C4-2B (cell line): ENCODE measurements around the gene OR2T35.
"Not testable (repeated sequence)": the region's sequence is repeated elsewhere in the genome, so short reads cannot be mapped to it uniquely, and the experiment has no call there.

Source experiments
- H3K27ac ChIP-seq: fragments of 450-650 bp; 2 replicates; pipeline ENCODE4 v1.5.1; 2017
- CTCF ChIP-seq: fragments of 450-650 bp; conservative IDR thresholded peaks from 2 replicates; pipeline ENCODE4 v1.5.1; 2017; ENCODE audit warnings: mild to moderate bottlenecking
- ZFX ChIP-seq: fragments of 450-650 bp; IDR thresholded peaks from 2 replicates; pipeline ENCODE4 v1.6.1; 2017

Gene OR2T35, protein sequence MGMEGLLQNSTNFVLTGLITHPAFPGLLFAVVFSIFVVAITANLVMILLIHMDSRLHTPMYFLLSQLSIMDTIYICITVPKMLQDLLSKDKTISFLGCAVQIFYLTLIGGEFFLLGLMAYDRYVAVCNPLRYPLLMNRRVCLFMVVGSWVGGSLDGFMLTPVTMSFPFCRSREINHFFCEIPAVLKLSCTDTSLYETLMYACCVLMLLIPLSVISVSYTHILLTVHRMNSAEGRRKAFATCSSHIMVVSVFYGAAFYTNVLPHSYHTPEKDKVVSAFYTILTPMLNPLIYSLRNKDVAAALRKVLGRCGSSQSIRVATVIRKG

DNA sequence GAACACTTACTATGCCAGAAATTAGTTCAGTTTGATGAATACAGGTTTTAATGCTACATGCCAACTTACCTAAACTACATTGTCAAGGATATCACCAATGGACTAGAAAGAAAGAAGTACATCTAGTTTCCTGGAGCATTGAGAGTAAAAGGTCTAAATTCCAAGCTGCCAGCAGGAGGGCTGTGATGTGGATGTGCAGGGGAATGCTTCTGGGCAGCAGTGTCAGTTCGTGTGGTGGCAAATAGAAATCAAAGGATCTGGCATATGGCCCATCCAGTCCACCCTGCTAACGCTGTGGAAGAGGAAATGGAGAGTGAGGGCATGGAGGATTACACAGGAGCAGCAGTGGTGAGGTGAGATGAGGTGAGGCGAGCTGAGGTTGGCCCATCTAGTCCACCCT lies at the start of gene OR2T35:
TSS of gene OR2T35 (minus strand) at position 101 of the 400 bp plus-strand sequence. CDS start 6,020 bp downstream, outside the sequence.
- H3K27ac ChIP-seq = not testable (repeated sequence)

DNA sequence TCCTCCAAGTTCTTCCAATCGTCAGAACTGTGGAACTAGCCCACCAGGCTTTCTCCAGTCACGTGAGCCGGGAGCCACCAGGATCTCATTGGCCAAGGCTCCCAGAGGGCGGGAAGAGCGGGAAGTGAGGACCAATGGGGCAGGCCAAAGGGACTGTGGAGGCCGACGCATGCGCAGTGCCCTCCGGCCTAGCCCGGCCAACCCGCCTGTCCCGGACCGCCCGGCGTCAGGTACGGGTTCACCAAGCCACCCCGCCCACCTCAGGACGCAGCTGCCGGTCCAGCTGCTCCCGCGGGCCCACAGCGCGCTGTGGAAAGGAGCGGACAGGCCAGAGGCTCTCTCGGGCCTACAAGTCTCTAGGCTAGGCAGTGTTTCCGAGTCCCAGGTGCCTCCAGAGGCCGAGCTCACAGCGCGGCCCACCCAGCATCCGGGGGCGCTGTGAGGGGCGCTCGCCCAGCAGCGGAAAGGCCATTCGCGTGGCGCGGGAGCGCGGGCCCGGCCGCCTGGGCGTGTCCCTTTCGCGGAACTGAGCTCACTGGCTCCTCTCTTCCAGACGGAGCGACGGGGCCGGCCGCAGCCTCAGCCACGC lies 46.6 kb upstream of the OR2T35 start:
- H3K27ac ChIP-seq = peak overlapping the region; percentile 15; the same call in 1 of the 2 replicates

GRCh38 chr1:248688527-248689298 lies 43.6 kb upstream of the OR2T35 start:
- TF ChIP-seq CTCF (no peak), ZFX (no peak)
- H3K27ac ChIP-seq = no peak overlapping the region

More for the DNA sequence above, 46.6 kb upstream of the OR2T35 start:
- TF ChIP-seq CTCF (no peak), ZFX (peak; percentile 35; the same call in 1 of the 2 replicates)

- no peak overlapping the region for H3K27ac ChIP-seq
- TF ChIP-seq ZFX = no peak
- peak; percentile 63 for TF ChIP-seq CTCF
These were observed 41.7 kb upstream of the OR2T35 start for GRCh38 chr1:248686815-248687214.

DNA sequence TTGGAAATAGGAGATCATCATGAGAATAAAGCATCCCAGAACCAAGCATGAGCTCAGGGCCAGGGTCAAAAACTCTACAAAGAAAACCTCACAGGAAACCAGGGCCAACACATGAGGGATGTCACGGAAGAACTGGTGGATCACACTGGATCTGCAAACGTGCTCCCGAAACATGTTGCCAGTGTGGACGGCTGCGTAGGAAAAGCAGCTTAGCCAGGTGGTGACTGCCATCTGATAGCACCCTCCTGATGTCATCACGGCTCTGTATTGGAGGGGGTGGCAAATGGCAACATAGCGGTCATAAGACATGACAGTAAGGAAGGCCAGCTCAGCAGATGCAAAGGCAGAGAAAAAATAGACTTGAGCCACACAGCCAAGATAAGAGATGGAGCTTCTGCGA lies 36.6 kb upstream of the OR2T35 start:
- TF ChIP-seq CTCF (no peak), ZFX (no peak)
- no peak overlapping the region for H3K27ac ChIP-seq

DNA sequence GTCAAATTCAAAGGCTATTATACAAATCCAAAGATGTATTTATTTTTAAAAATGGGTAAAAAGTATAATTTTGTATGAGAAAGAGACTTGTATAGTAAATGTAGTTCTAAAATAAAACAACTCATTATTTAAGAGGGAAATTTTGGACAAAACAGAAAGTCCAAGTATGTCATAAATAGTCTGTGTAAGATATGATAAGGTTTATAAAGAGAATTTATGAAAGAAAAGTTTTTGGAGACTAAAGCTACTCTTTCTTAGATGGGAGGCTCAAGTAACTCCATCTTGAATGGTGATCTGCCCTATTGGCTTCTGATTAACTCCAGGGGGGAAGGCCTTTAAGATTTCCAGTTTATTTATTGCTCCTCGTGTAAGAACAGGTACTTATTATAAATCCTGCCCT lies 24.9 kb upstream of the OR2T35 start:
- H3K27ac ChIP-seq = no peak overlapping the region
- TF ChIP-seq ZFX = no peak
- TF ChIP-seq CTCF = no peak

DNA sequence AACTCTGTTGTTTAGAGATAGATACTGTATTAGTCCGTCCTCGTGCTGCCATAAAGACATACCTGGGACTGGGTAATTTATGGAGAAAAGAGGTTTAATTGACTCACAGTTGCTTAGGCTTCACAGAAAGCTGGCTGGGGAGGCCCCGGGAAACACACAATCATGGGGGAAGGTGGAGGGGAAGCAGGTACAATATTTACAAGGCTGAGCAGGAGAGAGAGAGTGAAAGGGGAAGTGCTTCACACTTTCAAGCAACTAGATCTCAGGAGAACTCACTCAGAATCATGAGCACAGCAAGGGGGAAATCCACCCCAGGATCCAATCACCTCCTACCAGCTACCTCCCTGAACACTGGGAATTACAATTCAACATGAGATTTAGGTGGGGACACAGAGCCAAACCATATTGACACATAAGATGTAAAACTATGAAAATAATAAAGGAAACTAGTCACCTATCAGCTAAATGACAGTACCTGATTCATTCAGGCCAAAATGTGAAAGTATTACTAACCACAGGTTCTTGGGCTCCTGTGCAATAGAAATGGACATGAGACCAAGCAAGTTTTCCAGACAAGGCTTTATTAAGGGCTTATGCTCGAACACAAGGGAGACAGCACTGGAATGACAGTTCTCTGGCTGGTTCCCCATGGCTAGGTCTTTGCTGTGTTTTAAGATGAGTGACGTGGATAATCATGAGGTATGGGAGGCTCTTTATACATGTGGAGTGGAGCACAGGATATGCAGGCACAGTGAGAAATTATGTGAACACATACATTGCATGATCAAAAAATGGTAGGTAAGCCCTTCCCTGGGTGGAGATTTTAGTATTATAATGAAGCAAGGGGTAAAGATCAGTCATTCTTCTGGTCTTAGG lies 18.6 kb upstream of the OR2T35 start:
- H3K27ac ChIP-seq = not testable (repeated sequence)

GRCh38 chr1:248656797-248657196 lies 11.7 kb upstream of the OR2T35 start:
- H3K27ac ChIP-seq = not testable (repeated sequence)

DNA sequence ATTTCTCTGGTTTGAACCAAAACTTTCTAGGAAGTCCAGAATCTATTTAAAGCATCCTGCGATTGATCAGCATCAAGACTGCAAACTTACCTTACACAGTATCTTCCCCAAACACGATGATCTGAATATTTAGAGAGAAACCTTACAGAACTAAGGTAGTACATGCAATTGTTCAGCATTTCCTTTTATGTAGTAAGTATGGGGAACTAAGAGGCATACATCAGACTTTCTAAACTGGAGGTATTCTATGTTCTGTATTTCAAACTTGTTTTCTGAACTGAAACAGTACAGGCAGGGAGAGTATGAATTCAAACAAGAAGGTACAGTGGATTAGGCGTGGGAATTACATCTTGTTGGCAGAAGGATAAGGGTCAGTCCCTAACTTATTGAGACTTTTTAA lies 10.3 kb upstream of the OR2T35 start, which contains the start of gene OR2T27:
TSS of gene OR2T27 (minus strand) at position 175 of the 400 bp plus-strand sequence. CDS start 4,644 bp downstream, outside the sequence.
- not testable (repeated sequence) for H3K27ac ChIP-seq

- H3K27ac ChIP-seq = not testable (repeated sequence)
These were observed 3.9 kb upstream of the OR2T35 start for GRCh38 chr1:248648770-248649536.

- H3K27ac ChIP-seq = not testable (repeated sequence)
These were observed 2.0 kb downstream of the OR2T35 start for GRCh38 chr1:248642971-248643651.

DNA sequence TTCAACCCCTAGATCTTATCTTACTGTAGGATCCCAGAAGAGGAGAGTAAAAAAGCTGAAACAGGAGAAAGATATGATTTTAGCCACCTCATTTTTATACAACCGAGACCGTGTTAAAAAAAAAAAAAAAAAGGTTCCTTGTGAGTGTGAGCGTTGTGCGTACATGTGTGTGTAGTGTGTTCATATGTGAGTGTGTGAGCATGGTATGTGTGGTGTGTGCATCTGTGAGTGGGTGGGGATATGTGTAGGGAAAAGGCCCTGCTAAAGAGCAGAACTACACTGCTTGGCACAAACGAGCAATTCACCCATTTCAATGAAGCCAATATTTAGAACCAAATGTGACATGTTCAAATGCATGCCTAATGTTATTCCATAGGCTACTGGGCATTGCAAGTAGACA lies 3.5 kb downstream of the OR2T35 start:
- not testable (repeated sequence) for H3K27ac ChIP-seq
